Memory B cell (primary cell): ENCODE results near the gene RNF225.
"Not testable (repeated sequence)": the region's sequence is repeated elsewhere in the genome, so short reads cannot be mapped to it uniquely, and the experiment has no call there.

Experiments
- ATAC-seq: fragments of 150-1000 bp; cut with Tn5 transposase; 2 replicates; pipeline ENCODE4 v1.10.0; 2021; ENCODE audit warnings: low read depth, mild to moderate bottlenecking, moderate library complexity
- DNase-seq, 2 donors: peaks; one replicate each; pipeline ENCODE4 v3.0.0; 2022; ENCODE audit warnings: low spot score in 2 of 2
- H3K27ac Mint-ChIP-seq: one replicate; pipeline ENCODE4 v1.8.0; 2022; ENCODE audit warnings: mild to moderate bottlenecking, moderate library complexity, mixed read lengths
- H3K27me3 Mint-ChIP-seq: one replicate; pipeline ENCODE4 v1.8.0; 2022; ENCODE audit warnings: mixed read lengths
- H3K36me3 Mint-ChIP-seq: one replicate; pipeline ENCODE4 v1.8.0; 2022; ENCODE audit warnings: mild to moderate bottlenecking, mixed read lengths
- H3K4me1 Mint-ChIP-seq: one replicate; pipeline ENCODE4 v1.8.0; 2022; ENCODE audit warnings: mixed read lengths
- H3K4me3 Mint-ChIP-seq: one replicate; pipeline ENCODE4 v1.8.0; 2022; ENCODE audit warnings: mild to moderate bottlenecking, moderate library complexity, mixed read lengths
- H3K9me3 Mint-ChIP-seq: one replicate; pipeline ENCODE4 v1.8.0; 2022; ENCODE audit warnings: mixed read lengths

Gene RNF225

DNA sequence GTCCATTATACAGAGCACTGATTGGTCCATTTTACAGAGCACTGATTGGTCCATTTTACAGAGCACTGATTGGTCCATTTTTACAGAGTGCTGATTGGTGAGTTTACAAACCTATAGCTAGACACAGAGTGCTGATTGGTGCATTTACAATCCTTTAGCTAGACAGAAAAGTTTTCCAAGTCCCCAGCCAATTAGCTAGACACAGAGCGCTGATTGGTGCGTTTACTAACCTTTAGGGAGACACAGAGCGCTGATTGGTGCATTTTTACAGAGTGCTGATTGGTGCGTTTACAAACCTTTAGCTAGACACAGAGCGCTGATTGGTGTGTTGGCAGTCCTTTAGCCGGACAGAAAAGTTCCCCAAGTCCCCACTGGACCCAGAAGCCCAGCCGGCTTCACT lies 47.5 kb downstream of the RNF225 start:
- Mint-ChIP-seq H3K36me3 (peaks cover 22% of the 10 kb centered on the region), H3K9me3 (peaks cover 17% of the 10 kb centered on the region), H3K4me1 (peaks cover 13% of the 10 kb centered on the region)
- ATAC-seq, H3K27me3 Mint-ChIP-seq, DNase-seq, H3K4me3 Mint-ChIP-seq, H3K27ac Mint-ChIP-seq: not testable (repeated sequence)
